HL-60 (cell line): ENCODE measurements around the gene RBM46.

Experiments
- DNase-seq, 2 experiments: peaks; one replicate each; pipeline ENCODE4 v3.0.0-alpha.2; 2010 to 2020; ENCODE audit warnings: low read depth in 1 of 2, low spot score in 1 of 2
- H3K27ac ChIP-seq: fragments of 250-450 bp; sonication (Bioruptor Pico); replicated peaks from 2 replicates; pipeline ENCODE4 v1.5.1; 2020; ENCODE audit warnings: mild to moderate bottlenecking, moderate library complexity
- H3K27me3 ChIP-seq: fragments of 250-450 bp; sonication (Bioruptor Pico); 2 replicates; pipeline ENCODE4 v1.5.1; 2021; ENCODE audit warnings: mild to moderate bottlenecking, moderate library complexity; ENCODE audit not compliant: insufficient read depth, poor library complexity, severe bottlenecking
- H3K4me3 ChIP-seq: replicated peaks from 2 replicates; pipeline ENCODE4 v1.5.1; 2011; ENCODE audit warnings: mild to moderate bottlenecking, control low read depth, low read length; ENCODE audit not compliant: insufficient read depth
- CTCF ChIP-seq: IDR thresholded peaks from one replicate; pipeline ENCODE4 v1.5.1; 2011; ENCODE audit warnings: low read length, control low read depth, inconsistent platforms; ENCODE audit not compliant: insufficient read depth
- GABPA ChIP-seq: IDR thresholded peaks from 2 replicates; pipeline ENCODE4 v1.6.1; 2012; ENCODE audit warnings: low read depth
- POLR2AphosphoS5 ChIP-seq: IDR thresholded peaks from 2 replicates; pipeline ENCODE4 v1.6.1; 2012; ENCODE audit warnings: low read depth
- REST ChIP-seq: IDR thresholded peaks from 2 replicates; pipeline ENCODE4 v1.6.1; 2012; ENCODE audit warnings: low read depth; ENCODE audit not compliant: insufficient replicate concordance
- SPI1 ChIP-seq: IDR thresholded peaks from 2 replicates; pipeline ENCODE4 v1.6.1; 2012; ENCODE audit warnings: low read depth, mild to moderate bottlenecking, borderline replicate concordance

The RBM46 gene

GRCh38 chr4:154836513-154836912 is 55.4 kb downstream of the RBM46 start:
- TF ChIP-seq SPI1 (no peak), GABPA (no peak), REST (no peak)
- DNase-seq, result no peak
- Histone ChIP-seq H3K27ac (no peak overlapping the region), H3K4me3 (no peak overlapping the region), H3K27me3 (no peaks in the 10 kb centered on the region)

GRCh38 chr4:154838155-154838554 is 57.1 kb downstream of the RBM46 start:
- H3K27ac ChIP-seq, result no peak overlapping the region
- no peaks in the 10 kb centered on the region for H3K27me3 ChIP-seq
- no peak for DNase-seq
- TF ChIP-seq POLR2AphosphoS5 (no peak), SPI1 (no peak), GABPA (no peak), CTCF (no peak), REST (no peak)
- H3K4me3 ChIP-seq, result no peak overlapping the region

GRCh38 chr4:154838694-154839093 is 57.6 kb downstream of the RBM46 start:
- TF ChIP-seq POLR2AphosphoS5, result no peak
- no peak for TF ChIP-seq GABPA
- TF ChIP-seq REST, result no peak
- TF ChIP-seq SPI1, result no peak
- no peak for TF ChIP-seq CTCF
- no peak for DNase-seq
- Histone ChIP-seq H3K27me3 (no peaks in the 10 kb centered on the region), H3K4me3 (no peak overlapping the region), H3K27ac (no peak overlapping the region)

GRCh38 chr4:154854362-154854761 is 73.3 kb downstream of the RBM46 start:
- TF ChIP-seq REST (no peak), CTCF (no peak), SPI1 (no peak), GABPA (no peak), POLR2AphosphoS5 (no peak)
- DNase-seq, result no peak
- Histone ChIP-seq H3K27me3 (no peaks in the 10 kb centered on the region), H3K4me3 (no peak overlapping the region), H3K27ac (no peak overlapping the region)
